ENCODE data around the gene CRACR2B.

Gene CRACR2B

GRCh38 chr11:827146-827896, 398 bp upstream of the CRACR2B start:
- no peak for DNase-seq (ENCODE audit: low spot score)

- DNase-seq (ENCODE audit: low spot score): no peak
These were observed 922 bp downstream of the CRACR2B start for GRCh38 chr11:828506-829175.

GRCh38 chr11:829176-829846, 1.6 kb downstream of the CRACR2B start:
- DNase-seq (ENCODE audit: low spot score): no peak

- no peak for DNase-seq (ENCODE audit: low spot score)
These were observed 2.2 kb downstream of the CRACR2B start for GRCh38 chr11:829847-830294.

- no peak for DNase-seq (ENCODE audit: low spot score)
These were observed 2.8 kb downstream of the CRACR2B start for GRCh38 chr11:830295-831117.

GRCh38 chr11:831118-831864, 3.6 kb downstream of the CRACR2B start:
- no peak for DNase-seq (ENCODE audit: low spot score)

- no peak for DNase-seq (ENCODE audit: low spot score)
These were observed 4.3 kb downstream of the CRACR2B start for GRCh38 chr11:831961-832528.

- DNase-seq (ENCODE audit: low spot score): peak; percentile 73
These were observed 4.9 kb downstream of the CRACR2B start, which contains the start of gene CD151 for GRCh38 chr11:832529-833113. Gene CD151, plus strand, starts transcription at chr11:832952. Its CDS starts 3,118 bp downstream, at chr11:836070.

GRCh38 chr11:833114-833791, 5.5 kb downstream of the CRACR2B start:
- DNase-seq (ENCODE audit: low spot score): no peak

GRCh38 chr11:833849-834311, 6.2 kb downstream of the CRACR2B start:
- DNase-seq (ENCODE audit: low spot score): no peak

- peak; percentile 93 for DNase-seq (ENCODE audit: low spot score)
These were observed 6.9 kb downstream of the CRACR2B start for GRCh38 chr11:834371-835316.

GRCh38 chr11:836274-836673, 8.6 kb downstream of the CRACR2B start:
- DNase-seq (ENCODE audit: low spot score): no peak

GRCh38 chr11:836700-837099, 9.0 kb downstream of the CRACR2B start:
- DNase-seq (ENCODE audit: low spot score): no peak

GRCh38 chr11:837189-837989, 9.7 kb downstream of the CRACR2B start:
- DNase-seq (ENCODE audit: low spot score): no peak

- no peak for DNase-seq (ENCODE audit: low spot score)
These were observed 10.2 kb downstream of the CRACR2B start for GRCh38 chr11:837990-838307.

GRCh38 chr11:838441-839279, 10.9 kb downstream of the CRACR2B start:
- no peak for DNase-seq (ENCODE audit: low spot score)

- no peak for DNase-seq (ENCODE audit: low spot score)
These were observed 11.5 kb downstream of the CRACR2B start for GRCh38 chr11:839280-839623.

Data from RKO (cell line).